Omental fat pad (tissue), 4 donors: ENCODE measurements around the gene TECPR1. TPM values are rescaled to one million over a fixed set of nuclear protein-coding genes. Genes with fewer than 3 reads are reported as not detected.

Source experiments
- ATAC-seq: fragments of 150-250 bp; one replicate; pipeline ENCODE4 v1.9.1; 2016; ENCODE audit warnings: mild to moderate bottlenecking, moderate library complexity; ENCODE audit not compliant: low FRiP score
- DNase-seq: peaks from one replicate; pipeline ENCODE4 v3.0.0-alpha.2; 2019; ENCODE audit warnings: low spot score
- CTCF ChIP-seq, 3 donors: fragments of 450-650 bp; IDR thresholded peaks; one replicate each; pipeline ENCODE4 v1.5.1; 2016 to 2017; ENCODE audit warnings: antibody characterized with exemption in 3 of 3, mild to moderate bottlenecking in 3 of 3, moderate library complexity in 2 of 3
- total RNA-seq, 4 donors: library from RNA; depleted of rRNA; stranded (reverse); fragments of >200 nt; gene quantifications; one replicate each; pipeline ENCODE4 v1.1.0, GENCODE V29; 2016

The TECPR1 gene
- total RNA-seq, 4 donors from 2014 or later: 12.0 to 36.3 (median 17.1) TPM

- ATAC-seq (no peak), DNase-seq (no peak)
- TF ChIP-seq CTCF (IDR thresholded peaks at IDR 0.05): no peak
Measured at GRCh38 chr7:98232263-98232585, 19.8 kb downstream of the TECPR1 start.

GRCh38 chr7:98231493-98232262 is 20.4 kb downstream of the TECPR1 start:
- no peak for ATAC-seq
- no peak for TF ChIP-seq CTCF (IDR thresholded peaks at IDR 0.05)
- no peak for DNase-seq

- TF ChIP-seq CTCF (IDR thresholded peaks at IDR 0.05): no peak
- no peak for DNase-seq
Measured at GRCh38 chr7:98230746-98231471, 21.1 kb downstream of the TECPR1 start.

GRCh38 chr7:98229991-98230745 is 21.9 kb downstream of the TECPR1 start:
- ATAC-seq (no peak), DNase-seq (no peak)
- no peak for TF ChIP-seq CTCF (IDR thresholded peaks at IDR 0.05)

More at GRCh38 chr7:98230746-98231471, 21.1 kb downstream of the TECPR1 start:
- no peak for ATAC-seq

GRCh38 chr7:98229441-98229840 is 22.6 kb downstream of the TECPR1 start:
- DNase-seq: no peak
- no peak for ATAC-seq
- TF ChIP-seq CTCF (IDR thresholded peaks at IDR 0.05): no peak

GRCh38 chr7:98228801-98229200 is 23.2 kb downstream of the TECPR1 start:
- DNase-seq (no peak), ATAC-seq (no peak)

More at GRCh38 chr7:98228801-98229200, 23.2 kb downstream of the TECPR1 start:
- no peak for TF ChIP-seq CTCF (IDR thresholded peaks at IDR 0.05)
